ENCODE data around the gene MED13. TPM values are rescaled to one million over a fixed set of nuclear protein-coding genes. Genes with fewer than 3 reads are reported as not detected.

Gene MED13
- total and polyA plus RNA-seq, 5 experiments from 2014 or later, result 2.1 to 82.4 (median 3.7) TPM

- Mint-ChIP-seq H3K27ac (peak overlapping the region in 6 of 10 donors; percentile 0 to 99 (median 63)), H3K4me1 (peaks cover 28 to 59% (median 55%) of the 10 kb centered on the region in 4 donors), H3K4me3 (peak overlapping the region; percentile 85 to 99 (median 95)), H3K36me3 (peaks cover 2 to 42% (median 5%) of the 10 kb centered on the region in 3 donors), H3K27me3 (no peaks in the 10 kb centered on the region), H3K9me3 (no peaks in the 10 kb centered on the region)
- ATAC-seq (no peak), DNase-seq (no peak)
- POLR2A ChIA-PET, result no interaction called here
Measured at GRCh38 chr17:62062944-62063343, 2.1 kb downstream of the MED13 start.

- peak overlapping the region in 7 of 10 donors; percentile 8 to 99 (median 80) for H3K27ac Mint-ChIP-seq
- POLR2A ChIA-PET, result interaction anchor here (0.7 kb wide), 1 partner anchor 91 kb away, joined by 3 read pairs; no protein-coding TSS in a partner anchor
- DNase-seq (no peak), ATAC-seq (no peak)
- no peaks in the 10 kb centered on the region for H3K9me3 Mint-ChIP-seq
- H3K27me3 Mint-ChIP-seq, result no peaks in the 10 kb centered on the region
- H3K4me3 Mint-ChIP-seq, result peak overlapping the region; percentile 85 to 99 (median 95)
- peaks cover 29 to 66% (median 61%) of the 10 kb centered on the region in 4 donors for H3K4me1 Mint-ChIP-seq
- H3K36me3 Mint-ChIP-seq, result peaks cover 3 to 48% (median 5%) of the 10 kb centered on the region in 3 donors
Measured at GRCh38 chr17:62062302-62062701, 2.8 kb downstream of the MED13 start.

- H3K4me3 Mint-ChIP-seq, result peak overlapping the region in 8 of 10 donors; percentile 3 to 55 (median 38)
- H3K27me3 Mint-ChIP-seq, result no peaks in the 10 kb centered on the region
- H3K4me1 Mint-ChIP-seq, result peaks cover 27 to 82% (median 66%) of the 10 kb centered on the region in 4 donors
- H3K36me3 Mint-ChIP-seq, result peaks cover under 1 to 73% (median 3%) of the 10 kb centered on the region in 3 donors
- peak overlapping the region in 4 of 10 donors; percentile 1 to 56 (median 6) for H3K27ac Mint-ChIP-seq
- no peaks in the 10 kb centered on the region for H3K9me3 Mint-ChIP-seq
- DNase-seq, result no peak
- no peak for ATAC-seq
- POLR2A ChIA-PET, result no interaction called here
Measured at GRCh38 chr17:62059414-62059813, 5.7 kb downstream of the MED13 start.

GRCh38 chr17:62058611-62059010 is 6.5 kb downstream of the MED13 start:
- H3K27ac Mint-ChIP-seq, result no peak overlapping the region
- ATAC-seq (no peak), DNase-seq (no peak)
- H3K9me3 Mint-ChIP-seq, result no peaks in the 10 kb centered on the region
- POLR2A ChIA-PET, result no interaction called here
- H3K4me1 Mint-ChIP-seq, result peaks cover 22 to 80% (median 63%) of the 10 kb centered on the region in 4 donors
- H3K4me3 Mint-ChIP-seq, result peak overlapping the region in 2 of 10 donors; percentile 27 to 46
- no peaks in the 10 kb centered on the region for H3K27me3 Mint-ChIP-seq
- peaks cover 0 to 77% (median 3%) of the 10 kb centered on the region in 3 donors for H3K36me3 Mint-ChIP-seq

DNA sequence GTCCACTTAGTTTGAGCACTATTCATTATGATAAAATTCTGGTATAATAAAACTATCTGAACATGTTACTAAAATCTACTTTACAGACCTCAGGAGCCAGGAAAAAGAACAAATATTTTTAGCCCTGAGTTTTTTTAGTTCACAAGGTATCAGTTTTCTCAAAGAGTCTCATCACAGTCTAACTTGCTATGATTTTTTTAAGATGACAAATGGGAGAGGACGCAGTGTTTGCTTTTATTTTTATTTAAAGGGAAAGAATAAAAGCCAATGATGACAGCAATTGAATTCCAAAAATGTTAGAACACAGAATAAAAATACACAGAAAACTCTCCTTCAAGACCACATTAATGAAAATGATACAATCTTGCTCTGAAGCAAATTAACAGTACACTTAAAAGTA is 7.4 kb downstream of the MED13 start:
- Mint-ChIP-seq H3K9me3 (no peaks in the 10 kb centered on the region), H3K36me3 (peaks cover 0 to 79% (median 3%) of the 10 kb centered on the region in 3 donors), H3K27ac (peak overlapping the region in 2 of 10 donors; percentile 20 to 34), H3K27me3 (no peaks in the 10 kb centered on the region), H3K4me1 (peaks cover 20 to 80% (median 63%) of the 10 kb centered on the region in 4 donors), H3K4me3 (peak overlapping the region in 5 of 10 donors; percentile 12 to 47 (median 18))
- no peak for ATAC-seq
- POLR2A ChIA-PET, result no interaction called here
- DNase-seq, result no peak

- ATAC-seq, result no peak
- peaks cover 25 to 74% (median 63%) of the 10 kb centered on the region in 4 donors for H3K4me1 Mint-ChIP-seq
- peaks cover 5 to 88% (median 15%) of the 10 kb centered on the region in 3 donors for H3K36me3 Mint-ChIP-seq
- no peaks in the 10 kb centered on the region for H3K27me3 Mint-ChIP-seq
- H3K4me3 Mint-ChIP-seq, result peak overlapping the region in 4 of 10 donors; percentile 19 to 44 (median 28)
- DNase-seq, result no peak
- peak overlapping the region in 3 of 10 donors; percentile 4 to 24 (median 6) for H3K27ac Mint-ChIP-seq
- POLR2A ChIA-PET, result no interaction called here
- H3K9me3 Mint-ChIP-seq, result no peaks in the 10 kb centered on the region
Measured at GRCh38 chr17:62052765-62053338, 12.2 kb downstream of the MED13 start.

DNA sequence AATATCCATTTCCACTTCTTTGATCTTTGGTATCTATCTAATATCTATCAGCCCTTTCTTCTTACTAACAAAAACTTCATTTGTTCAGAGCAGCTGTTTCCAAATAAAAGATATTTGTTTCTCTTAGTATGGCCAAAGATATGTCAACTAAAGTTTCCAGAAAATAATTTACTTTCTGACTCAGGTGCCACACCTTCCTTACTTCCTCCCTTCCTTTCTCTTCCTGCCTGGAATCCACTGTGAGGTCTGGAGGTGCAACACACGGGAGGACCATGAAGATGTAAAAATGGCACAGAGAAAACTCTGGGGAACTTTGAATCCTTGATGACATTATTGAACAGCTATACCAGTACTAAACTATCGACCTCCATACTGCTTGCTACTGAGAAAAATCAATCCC is 14.0 kb downstream of the MED13 start:
- Mint-ChIP-seq H3K9me3 (no peaks in the 10 kb centered on the region), H3K27ac (peak overlapping the region in 7 of 10 donors; percentile 14 to 90 (median 41)), H3K36me3 (peaks cover 5 to 85% (median 15%) of the 10 kb centered on the region in 3 donors), H3K27me3 (no peaks in the 10 kb centered on the region), H3K4me3 (no peak overlapping the region), H3K4me1 (peaks cover 23 to 66% (median 54%) of the 10 kb centered on the region in 4 donors)
- DNase-seq, result no peak
- POLR2A ChIA-PET, result no interaction called here
- ATAC-seq, result no peak

DNA sequence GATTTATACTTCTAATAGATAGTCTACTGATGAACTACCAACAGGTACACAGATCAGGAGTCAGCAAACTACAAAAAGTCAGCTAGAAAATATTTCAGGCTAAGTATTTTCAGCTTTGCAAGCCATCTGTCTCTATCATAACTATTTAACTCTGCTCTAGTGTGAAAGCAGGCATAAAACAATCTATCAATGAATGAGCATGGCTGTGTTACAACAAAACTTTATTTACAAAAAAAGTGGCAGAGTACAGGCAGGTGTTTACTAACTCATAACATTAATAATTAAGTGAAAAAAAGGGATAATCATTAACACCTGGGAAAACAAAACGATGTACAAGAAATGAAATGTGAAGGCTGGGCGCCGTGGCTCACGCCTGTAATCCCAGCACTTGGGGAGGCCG is 15.8 kb downstream of the MED13 start:
- H3K27me3 Mint-ChIP-seq, result no peaks in the 10 kb centered on the region
- peak overlapping the region in 3 of 10 donors; percentile 4 to 12 (median 11) for H3K4me3 Mint-ChIP-seq
- peaks cover 27 to 68% (median 58%) of the 10 kb centered on the region in 4 donors for H3K4me1 Mint-ChIP-seq
- DNase-seq, result no peak
- peaks cover 5 to 84% (median 16%) of the 10 kb centered on the region in 3 donors for H3K36me3 Mint-ChIP-seq
- POLR2A ChIA-PET, result no interaction called here
- peak overlapping the region in 5 of 10 donors; percentile 6 to 76 (median 49) for H3K27ac Mint-ChIP-seq
- H3K9me3 Mint-ChIP-seq, result no peaks in the 10 kb centered on the region
- ATAC-seq, result no peak

DNA sequence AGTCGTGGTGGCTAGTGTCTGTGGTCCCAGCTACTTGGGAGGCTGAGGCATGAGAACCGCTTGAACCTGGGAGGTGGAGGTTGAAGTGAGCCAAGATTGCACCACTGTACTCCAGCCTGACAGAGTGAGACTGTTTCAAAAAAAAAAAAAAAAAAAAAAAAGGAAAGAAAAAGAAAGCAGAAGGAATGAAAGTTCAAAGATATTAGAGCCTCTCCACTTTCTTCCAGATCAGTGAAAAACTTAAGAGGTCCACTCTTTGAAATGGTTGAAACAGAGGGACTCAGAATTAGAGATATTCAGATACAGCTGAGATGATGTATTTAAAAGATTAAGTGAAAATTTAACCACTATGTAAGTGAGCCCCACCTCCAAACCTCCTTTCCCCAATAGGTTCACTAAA is 16.8 kb downstream of the MED13 start:
- POLR2A ChIA-PET, result interaction anchor here (0.7 kb wide), 1 partner anchor 203 kb away, joined by 9 read pairs; no protein-coding TSS in a partner anchor
- ATAC-seq (no peak), DNase-seq (no peak)
- peaks cover 29 to 68% (median 61%) of the 10 kb centered on the region in 4 donors for H3K4me1 Mint-ChIP-seq
- H3K36me3 Mint-ChIP-seq, result peaks cover 5 to 84% (median 16%) of the 10 kb centered on the region in 3 donors
- peak overlapping the region in 4 of 10 donors; percentile 15 to 49 (median 26) for H3K27ac Mint-ChIP-seq
- H3K9me3 Mint-ChIP-seq, result no peaks in the 10 kb centered on the region
- no peak overlapping the region for H3K4me3 Mint-ChIP-seq
- no peaks in the 10 kb centered on the region for H3K27me3 Mint-ChIP-seq

DNA sequence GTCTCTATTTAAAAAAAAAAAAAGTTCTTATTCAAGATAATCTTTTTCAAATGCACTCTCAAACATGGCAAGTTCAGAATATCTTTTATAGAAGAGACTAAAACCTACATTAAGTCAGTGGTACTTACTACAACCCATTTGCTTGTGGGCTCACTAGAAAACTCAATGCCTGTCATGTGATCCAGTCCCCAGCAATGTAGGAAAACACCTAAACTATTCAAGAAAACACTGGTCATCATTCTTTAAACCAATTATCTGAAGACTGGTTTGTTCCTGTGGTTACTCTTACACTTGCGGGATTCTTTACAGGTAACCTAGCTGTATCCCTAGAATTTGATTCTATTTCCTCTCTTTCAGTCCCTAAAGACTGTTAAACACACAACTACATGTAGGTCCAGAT is 19.6 kb downstream of the MED13 start:
- Mint-ChIP-seq H3K4me3 (peak overlapping the region in 1 of 10 donors; percentile 9), H3K36me3 (peaks cover 0 to 81% (median 10%) of the 10 kb centered on the region in 3 donors), H3K27ac (peak overlapping the region in 5 of 10 donors; percentile 5 to 73 (median 62)), H3K27me3 (no peaks in the 10 kb centered on the region), H3K4me1 (peaks cover 25 to 72% (median 59%) of the 10 kb centered on the region in 4 donors), H3K9me3 (no peaks in the 10 kb centered on the region)
- POLR2A ChIA-PET, result no interaction called here
- ATAC-seq (no peak), DNase-seq (no peak)

GRCh38 chr17:62045109-62045508 is 20.0 kb downstream of the MED13 start:
- peaks cover 0 to 81% (median 10%) of the 10 kb centered on the region in 3 donors for H3K36me3 Mint-ChIP-seq
- POLR2A ChIA-PET, result no interaction called here
- H3K9me3 Mint-ChIP-seq, result no peaks in the 10 kb centered on the region
- peak overlapping the region in 5 of 10 donors; percentile 38 to 73 (median 62) for H3K27ac Mint-ChIP-seq
- DNase-seq (no peak), ATAC-seq (no peak)
- H3K27me3 Mint-ChIP-seq, result no peaks in the 10 kb centered on the region
- no peak overlapping the region for H3K4me3 Mint-ChIP-seq
- H3K4me1 Mint-ChIP-seq, result peaks cover 25 to 74% (median 61%) of the 10 kb centered on the region in 4 donors

GRCh38 chr17:62043602-62044001 is 21.5 kb downstream of the MED13 start:
- Mint-ChIP-seq H3K4me1 (peaks cover 18 to 73% (median 59%) of the 10 kb centered on the region in 4 donors), H3K27ac (peak overlapping the region in 8 of 10 donors; percentile 30 to 83 (median 58)), H3K9me3 (no peaks in the 10 kb centered on the region), H3K36me3 (peaks cover 0 to 82% (median 6%) of the 10 kb centered on the region in 3 donors), H3K4me3 (no peak overlapping the region), H3K27me3 (no peaks in the 10 kb centered on the region)
- ATAC-seq (no peak), DNase-seq (no peak)
- POLR2A ChIA-PET, result no interaction called here

DNA sequence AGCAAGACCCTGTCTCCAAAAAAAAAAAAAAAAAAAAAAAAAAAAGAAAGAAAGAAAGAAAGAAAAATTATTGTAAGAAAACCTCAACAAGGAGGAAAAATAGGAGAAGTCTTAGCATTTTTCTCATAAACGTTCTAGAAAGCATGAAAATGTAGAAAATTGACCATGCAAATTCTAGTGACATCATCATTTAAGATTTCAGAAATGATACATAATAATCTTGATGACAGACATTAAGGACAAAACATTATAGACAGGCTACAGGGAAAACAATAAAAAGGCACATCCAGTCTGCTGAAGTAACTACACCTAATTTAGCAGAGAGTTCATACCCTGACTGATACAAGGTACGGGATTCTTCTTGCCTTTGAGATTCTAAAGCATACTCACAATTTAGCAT is 21.9 kb downstream of the MED13 start:
- ATAC-seq, result no peak
- DNase-seq, result no peak
- H3K4me3 Mint-ChIP-seq, result no peak overlapping the region
- no peaks in the 10 kb centered on the region for H3K9me3 Mint-ChIP-seq
- POLR2A ChIA-PET, result no interaction called here
- H3K27me3 Mint-ChIP-seq, result no peaks in the 10 kb centered on the region
- H3K4me1 Mint-ChIP-seq, result peaks cover 15 to 70% (median 58%) of the 10 kb centered on the region in 4 donors
- peak overlapping the region in 6 of 10 donors; percentile 63 to 87 (median 72) for H3K27ac Mint-ChIP-seq
- H3K36me3 Mint-ChIP-seq, result peaks cover 0 to 79% (median 5%) of the 10 kb centered on the region in 3 donors
